Hepatocyte (in vitro differentiated cells): ENCODE measurements around the gene CAB39. TPM values are rescaled to one million over a fixed set of nuclear protein-coding genes. Genes with fewer than 3 reads are reported as not detected.

Experiments
- DNase-seq: peaks from one replicate; pipeline ENCODE4 v3.0.0-alpha.2; 2016; ENCODE audit warnings: low spot score
- H2AFZ ChIP-seq: fragments of 200-600 bp; sonication (generic); 2 replicates; pipeline ENCODE4 v1.6.0; 2016; ENCODE audit warnings: antibody characterized with exemption, mild to moderate bottlenecking
- H3K27ac ChIP-seq: fragments of 200-600 bp; sonication (generic); 2 replicates; pipeline ENCODE4 v1.5.1; 2016; ENCODE audit warnings: mild to moderate bottlenecking
- H3K27me3 ChIP-seq: fragments of 200-600 bp; sonication (generic); 2 replicates; pipeline ENCODE4 v1.6.1; 2016
- H3K36me3 ChIP-seq: fragments of 200-600 bp; sonication (generic); replicated peaks from 2 replicates; pipeline ENCODE4 v1.5.1; 2016; ENCODE audit warnings: low read depth; ENCODE audit not compliant: insufficient read depth
- H3K4me1 ChIP-seq: fragments of 200-600 bp; sonication (generic); 2 replicates; pipeline ENCODE4 v1.5.1; 2016; ENCODE audit warnings: mild to moderate bottlenecking, moderate library complexity; ENCODE audit not compliant: insufficient read depth
- H3K4me2 ChIP-seq: fragments of 200-600 bp; sonication (generic); 2 replicates; pipeline ENCODE4 v1.6.0; 2016
- H3K4me3 ChIP-seq: fragments of 200-600 bp; sonication (generic); 2 replicates; pipeline ENCODE4 v1.5.1; 2016; ENCODE audit warnings: mild to moderate bottlenecking
- H3K79me2 ChIP-seq: fragments of 200-600 bp; sonication (generic); 2 replicates; pipeline ENCODE4 v1.6.0; 2017; ENCODE audit warnings: mild to moderate bottlenecking
- H3K9me2 ChIP-seq: fragments of 200-600 bp; sonication (generic); replicated peaks from 2 replicates; pipeline ENCODE4 v1.6.0; 2017; ENCODE audit warnings: mild to moderate bottlenecking; ENCODE audit not compliant: insufficient read depth
- H3K9me3 ChIP-seq: fragments of 200-600 bp; sonication (generic); 2 replicates; pipeline ENCODE4 v1.5.1; 2016; ENCODE audit warnings: low read depth, mild to moderate bottlenecking
- H4K20me1 ChIP-seq: fragments of 200-600 bp; sonication (generic); 2 replicates; pipeline ENCODE4 v1.6.0; 2016; ENCODE audit warnings: mild to moderate bottlenecking; ENCODE audit not compliant: insufficient read depth, poor library complexity, severe bottlenecking
- EZH2 ChIP-seq: fragments of 200-600 bp; sonication (generic); IDR thresholded peaks from 2 replicates; pipeline ENCODE4 v1.6.1; 2016; ENCODE audit warnings: antibody characterized with exemption, mild to moderate bottlenecking, borderline replicate concordance
- EZH2phosphoT487 ChIP-seq: fragments of 200-600 bp; sonication (generic); IDR thresholded peaks from one replicate; pipeline ENCODE4 v1.6.1; 2018; ENCODE audit warnings: antibody characterized with exemption, mild to moderate bottlenecking, low read depth, moderate library complexity; ENCODE audit not compliant: unreplicated experiment, severe bottlenecking
- WGBS: methylation state at CpG from one replicate; pipeline ENCODE4 v1.1.6; 2016; ENCODE audit warnings: low lambda C conversion rate; ENCODE audit errors: missing lambda C conversion rate; 5-methylcytosine and 5-hydroxymethylcytosine counted together
- polyA plus RNA-seq: library from polyadenylated mRNA; unstranded; fragments of >200 nt; fragmentation: Nextera tagmentation; extraction: Ambion mirVana; gene quantifications from 2 replicates; pipeline ENCODE4 v1.2.1, GENCODE V29; 2016
- total RNA-seq: library from RNA; depleted of rRNA; stranded (reverse); fragments of >200 nt; gene quantifications from 2 replicates; pipeline ENCODE4 v1.2.3, GENCODE V29; 2014
- TF ChIP-seq, protein P1 (sequence below): fragments of 200-600 bp; sonication (generic); IDR thresholded peaks from 2 replicates; pipeline ENCODE4 v1.5.1; 2016; ENCODE audit warnings: antibody characterized with exemption, mild to moderate bottlenecking; ENCODE audit not compliant: poor library complexity

The CAB39 gene
- total and polyA plus RNA-seq, 2 experiments from 2014 or later: 38.5 to 84.4 TPM

- Histone ChIP-seq H4K20me1 (no peaks in the 10 kb centered on the region), H3K27ac (peak overlapping the region; percentile 27), H3K9me2 (no peaks in the 10 kb centered on the region), H3K27me3 (no peaks in the 10 kb centered on the region), H3K4me1 (no peaks in the 10 kb centered on the region), H3K36me3 (no peaks in the 10 kb centered on the region), H3K9me3 (no peaks in the 10 kb centered on the region), H3K4me2 (no peak overlapping the region), H3K79me2 (no peaks in the 10 kb centered on the region), H2AFZ (no peak overlapping the region), H3K4me3 (no peak overlapping the region)
- no peak for DNase-seq
- no peak for TF ChIP-seq EZH2phosphoT487
- 58% methylated on average over 3 of the region's 3 CpGs for WGBS
These were observed 98.9 kb downstream of the CAB39 start for GRCh38 chr2:230811508-230811907.

GRCh38 chr2:230812033-230812432, 99.4 kb downstream of the CAB39 start:
- WGBS: 82% methylated on average over 6 of the region's 6 CpGs

GRCh38 chr2:230814616-230815015, 102.0 kb downstream of the CAB39 start:
- Histone ChIP-seq H2AFZ (no peak overlapping the region), H3K4me2 (no peak overlapping the region), H3K27me3 (no peaks in the 10 kb centered on the region), H3K79me2 (no peaks in the 10 kb centered on the region), H3K4me3 (no peak overlapping the region), H3K27ac (no peak overlapping the region), H3K9me2 (no peaks in the 10 kb centered on the region), H3K4me1 (no peaks in the 10 kb centered on the region), H3K36me3 (peaks cover 3% of the 10 kb centered on the region), H3K9me3 (no peaks in the 10 kb centered on the region), H4K20me1 (no peaks in the 10 kb centered on the region)
- no peak for TF ChIP-seq EZH2
- TF ChIP-seq, protein P1, sequence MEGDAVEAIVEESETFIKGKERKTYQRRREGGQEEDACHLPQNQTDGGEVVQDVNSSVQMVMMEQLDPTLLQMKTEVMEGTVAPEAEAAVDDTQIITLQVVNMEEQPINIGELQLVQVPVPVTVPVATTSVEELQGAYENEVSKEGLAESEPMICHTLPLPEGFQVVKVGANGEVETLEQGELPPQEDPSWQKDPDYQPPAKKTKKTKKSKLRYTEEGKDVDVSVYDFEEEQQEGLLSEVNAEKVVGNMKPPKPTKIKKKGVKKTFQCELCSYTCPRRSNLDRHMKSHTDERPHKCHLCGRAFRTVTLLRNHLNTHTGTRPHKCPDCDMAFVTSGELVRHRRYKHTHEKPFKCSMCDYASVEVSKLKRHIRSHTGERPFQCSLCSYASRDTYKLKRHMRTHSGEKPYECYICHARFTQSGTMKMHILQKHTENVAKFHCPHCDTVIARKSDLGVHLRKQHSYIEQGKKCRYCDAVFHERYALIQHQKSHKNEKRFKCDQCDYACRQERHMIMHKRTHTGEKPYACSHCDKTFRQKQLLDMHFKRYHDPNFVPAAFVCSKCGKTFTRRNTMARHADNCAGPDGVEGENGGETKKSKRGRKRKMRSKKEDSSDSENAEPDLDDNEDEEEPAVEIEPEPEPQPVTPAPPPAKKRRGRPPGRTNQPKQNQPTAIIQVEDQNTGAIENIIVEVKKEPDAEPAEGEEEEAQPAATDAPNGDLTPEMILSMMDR: peak; percentile 45
- peak; percentile 32 for DNase-seq
- WGBS: 54% methylated on average over 2 of the region's 2 CpGs

More at GRCh38 chr2:230812033-230812432, 99.4 kb downstream of the CAB39 start:
- Histone ChIP-seq H3K9me2 (no peaks in the 10 kb centered on the region), H3K36me3 (peaks cover under 1% of the 10 kb centered on the region), H3K4me2 (no peak overlapping the region), H3K4me3 (no peak overlapping the region), H3K4me1 (no peaks in the 10 kb centered on the region), H2AFZ (no peak overlapping the region), H3K79me2 (no peaks in the 10 kb centered on the region), H4K20me1 (no peaks in the 10 kb centered on the region), H3K27me3 (no peaks in the 10 kb centered on the region), H3K9me3 (no peaks in the 10 kb centered on the region), H3K27ac (peak overlapping the region; percentile 27)
- DNase-seq: no peak
- TF ChIP-seq EZH2 (no peak), EZH2phosphoT487 (no peak)
- TF ChIP-seq, protein P1: no peak

DNA sequence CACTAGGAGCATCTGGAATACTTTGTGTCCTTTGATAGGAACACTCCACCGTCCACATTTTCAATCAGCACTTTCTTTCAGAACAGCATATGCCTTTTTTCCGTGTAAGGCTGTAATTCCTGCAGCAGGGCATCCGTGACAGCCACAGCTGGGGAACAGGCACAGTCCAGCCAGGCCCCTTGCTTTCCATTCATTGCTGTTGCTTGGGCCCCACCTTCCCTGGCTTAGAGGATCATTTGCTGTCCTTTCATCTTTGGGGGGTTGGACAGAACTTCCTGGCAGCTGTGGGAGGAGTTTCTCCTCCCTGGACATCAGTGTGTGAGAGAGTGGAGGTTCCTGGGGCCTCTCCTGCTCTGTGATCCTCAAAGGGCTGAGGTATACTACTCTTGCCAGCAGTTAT, 102.4 kb downstream of the CAB39 start:
- no peaks in the 10 kb centered on the region for H3K27me3 ChIP-seq
- H3K4me3 ChIP-seq: no peak overlapping the region
- no peak for TF ChIP-seq EZH2phosphoT487
- no peak overlapping the region for H2AFZ ChIP-seq
- no peaks in the 10 kb centered on the region for H3K9me2 ChIP-seq
- H3K36me3 ChIP-seq: peaks cover 3% of the 10 kb centered on the region
- H3K9me3 ChIP-seq: no peaks in the 10 kb centered on the region
- 67% methylated on average over 3 of the region's 3 CpGs for WGBS
- H3K79me2 ChIP-seq: no peaks in the 10 kb centered on the region
- no peaks in the 10 kb centered on the region for H4K20me1 ChIP-seq
- H3K4me1 ChIP-seq: no peaks in the 10 kb centered on the region
- peak overlapping the region; percentile 29 for H3K27ac ChIP-seq
- no peak for DNase-seq
- no peak overlapping the region for H3K4me2 ChIP-seq

- H3K27me3 ChIP-seq: no peaks in the 10 kb centered on the region
- no peaks in the 10 kb centered on the region for H3K9me3 ChIP-seq
- 93% methylated on average over 7 of the region's 7 CpGs for WGBS
- no peaks in the 10 kb centered on the region for H3K79me2 ChIP-seq
- H3K36me3 ChIP-seq: peaks cover 3% of the 10 kb centered on the region
- H3K4me1 ChIP-seq: no peaks in the 10 kb centered on the region
- H3K4me2 ChIP-seq: no peak overlapping the region
- H2AFZ ChIP-seq: no peak overlapping the region
- no peak for DNase-seq
- TF ChIP-seq EZH2phosphoT487 (no peak), EZH2 (no peak)
- TF ChIP-seq, protein P1: no peak
- H3K27ac ChIP-seq: no peak overlapping the region
- no peaks in the 10 kb centered on the region for H4K20me1 ChIP-seq
- no peaks in the 10 kb centered on the region for H3K9me2 ChIP-seq
- H3K4me3 ChIP-seq: no peak overlapping the region
These were observed 104.1 kb downstream of the CAB39 start for GRCh38 chr2:230816735-230817134.
